Lower leg skin (tissue), 3 donors: Measurements from ENCODE around the gene COX7A2.

Source experiments
- POLR2A ChIP-seq, 2 donors: fragments of 450-650 bp; IDR thresholded peaks; one replicate each; pipeline ENCODE4 v1.6.1; 2016 to 2017; ENCODE audit warnings: antibody characterized with exemption in 2 of 2, mild to moderate bottlenecking in 1 of 2, moderate library complexity in 1 of 2
- TF ChIP-seq, protein P1 (sequence below), 3 donors: fragments of 450-650 bp; IDR thresholded peaks; one replicate each; pipeline ENCODE4 v1.5.1; 2016; ENCODE audit warnings: antibody characterized with exemption in 3 of 3, mild to moderate bottlenecking in 3 of 3, moderate library complexity in 2 of 3

DNA sequence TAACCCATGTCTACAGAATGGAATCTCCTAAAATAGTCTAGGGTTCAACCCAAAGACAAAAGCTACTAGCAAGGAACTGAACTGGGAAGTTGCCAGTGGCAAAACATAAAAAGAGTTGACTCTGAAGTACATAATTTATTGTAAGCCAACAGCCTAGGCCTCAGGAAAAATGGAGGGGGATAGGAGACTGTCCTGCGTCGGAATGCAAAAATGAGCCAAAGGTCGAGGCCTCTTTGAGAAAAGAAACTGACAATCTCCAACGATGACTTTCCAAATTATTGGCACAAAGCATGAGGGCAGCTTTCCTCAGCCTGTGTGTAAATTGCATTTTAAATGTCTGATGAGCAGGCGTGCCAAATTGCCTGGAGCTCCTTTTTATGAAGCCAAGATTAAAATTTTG, 39.9 kb downstream of the COX7A2 start:
- TF ChIP-seq, protein P1, sequence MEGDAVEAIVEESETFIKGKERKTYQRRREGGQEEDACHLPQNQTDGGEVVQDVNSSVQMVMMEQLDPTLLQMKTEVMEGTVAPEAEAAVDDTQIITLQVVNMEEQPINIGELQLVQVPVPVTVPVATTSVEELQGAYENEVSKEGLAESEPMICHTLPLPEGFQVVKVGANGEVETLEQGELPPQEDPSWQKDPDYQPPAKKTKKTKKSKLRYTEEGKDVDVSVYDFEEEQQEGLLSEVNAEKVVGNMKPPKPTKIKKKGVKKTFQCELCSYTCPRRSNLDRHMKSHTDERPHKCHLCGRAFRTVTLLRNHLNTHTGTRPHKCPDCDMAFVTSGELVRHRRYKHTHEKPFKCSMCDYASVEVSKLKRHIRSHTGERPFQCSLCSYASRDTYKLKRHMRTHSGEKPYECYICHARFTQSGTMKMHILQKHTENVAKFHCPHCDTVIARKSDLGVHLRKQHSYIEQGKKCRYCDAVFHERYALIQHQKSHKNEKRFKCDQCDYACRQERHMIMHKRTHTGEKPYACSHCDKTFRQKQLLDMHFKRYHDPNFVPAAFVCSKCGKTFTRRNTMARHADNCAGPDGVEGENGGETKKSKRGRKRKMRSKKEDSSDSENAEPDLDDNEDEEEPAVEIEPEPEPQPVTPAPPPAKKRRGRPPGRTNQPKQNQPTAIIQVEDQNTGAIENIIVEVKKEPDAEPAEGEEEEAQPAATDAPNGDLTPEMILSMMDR (IDR thresholded peaks at IDR 0.05), result no peak
- TF ChIP-seq POLR2A (IDR thresholded peaks at IDR 0.05), result no peak
